HS-5 (cell line): ENCODE measurements around the gene KRTAP10-7.
"Not testable (repeated sequence)": the region's sequence is repeated elsewhere in the genome, so short reads cannot be mapped to it uniquely, and the experiment has no call there.

ENCODE experiments used
- DNase-seq: peaks from one replicate; pipeline ENCODE4 v3.0.0-alpha.2; 2012; ENCODE audit warnings: low read depth

KRTAP10-7 gene

DNA sequence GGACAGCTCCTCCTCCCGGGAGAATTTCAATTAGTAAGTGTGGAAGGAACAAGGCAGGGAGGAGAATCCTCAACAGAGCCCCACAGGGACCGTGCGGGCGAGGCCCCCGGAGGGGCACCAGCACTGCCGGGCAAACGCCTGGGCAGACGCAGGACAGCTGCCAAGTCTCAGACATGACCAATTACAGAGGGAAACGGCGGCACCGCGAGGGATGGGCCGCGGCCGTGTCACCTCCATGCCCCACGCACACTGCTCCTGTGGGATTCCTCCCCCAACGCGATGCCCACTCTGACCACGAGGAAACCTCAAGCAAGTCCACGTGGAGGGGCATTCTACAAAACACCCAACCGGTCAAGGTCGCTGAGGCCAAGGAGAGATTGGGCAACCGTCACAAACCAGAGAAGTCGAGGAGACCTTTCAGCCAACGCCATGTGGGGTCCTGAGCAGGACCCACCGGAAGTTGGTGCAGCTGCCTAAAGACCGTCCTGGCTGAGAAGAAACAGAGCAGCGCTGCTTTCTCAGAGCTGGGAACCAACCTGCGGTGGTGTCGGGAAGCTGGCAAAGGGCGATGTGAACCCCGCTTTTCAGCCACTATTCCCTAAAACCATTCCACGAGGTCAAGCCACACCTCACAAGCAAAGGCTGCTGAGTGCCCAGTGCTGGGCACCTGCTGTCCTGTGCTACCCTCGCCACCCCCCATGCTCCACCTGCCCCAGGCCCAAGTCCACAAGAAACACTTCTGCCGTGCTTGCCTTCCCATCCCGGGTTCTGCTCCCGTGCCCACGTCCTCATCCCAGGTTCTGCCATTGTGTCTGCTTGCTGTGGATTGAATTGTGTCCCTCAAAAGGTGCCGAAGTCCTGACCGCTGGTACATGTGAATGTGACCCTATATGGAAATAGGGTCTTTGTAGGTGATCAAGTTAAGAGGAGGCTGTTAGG, 28.3 kb upstream of the KRTAP10-7 start:
- DNase-seq = no peak

DNA sequence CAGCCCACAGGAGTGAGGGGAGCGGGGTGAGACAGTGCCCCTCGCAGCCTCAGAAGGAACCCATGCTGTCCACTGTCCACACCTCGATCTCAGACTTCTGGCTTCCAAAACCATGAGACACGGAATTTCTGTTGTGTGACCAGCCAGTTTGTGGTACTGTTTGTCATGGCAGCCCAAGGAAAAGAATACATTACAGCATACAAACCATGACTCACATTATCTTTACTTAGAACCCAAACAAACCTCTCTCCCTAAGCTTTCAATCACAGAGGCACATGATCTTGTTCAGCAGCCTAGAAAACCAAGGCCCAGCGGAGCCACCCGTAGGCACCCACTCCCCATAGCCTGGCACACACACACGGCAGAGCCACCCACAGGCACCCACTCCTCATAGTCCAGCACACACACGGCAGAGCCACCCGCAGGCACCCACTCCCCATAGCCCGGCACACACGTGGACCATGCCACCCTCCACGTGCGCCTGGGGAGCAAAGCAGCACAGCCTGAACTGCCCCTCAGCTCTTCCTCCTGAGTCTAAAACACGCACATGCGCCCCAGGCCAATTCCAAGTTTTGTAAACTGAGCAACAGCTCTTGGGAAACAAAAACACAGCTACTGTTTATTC, 27.3 kb upstream of the KRTAP10-7 start:
- no peak for DNase-seq

DNA sequence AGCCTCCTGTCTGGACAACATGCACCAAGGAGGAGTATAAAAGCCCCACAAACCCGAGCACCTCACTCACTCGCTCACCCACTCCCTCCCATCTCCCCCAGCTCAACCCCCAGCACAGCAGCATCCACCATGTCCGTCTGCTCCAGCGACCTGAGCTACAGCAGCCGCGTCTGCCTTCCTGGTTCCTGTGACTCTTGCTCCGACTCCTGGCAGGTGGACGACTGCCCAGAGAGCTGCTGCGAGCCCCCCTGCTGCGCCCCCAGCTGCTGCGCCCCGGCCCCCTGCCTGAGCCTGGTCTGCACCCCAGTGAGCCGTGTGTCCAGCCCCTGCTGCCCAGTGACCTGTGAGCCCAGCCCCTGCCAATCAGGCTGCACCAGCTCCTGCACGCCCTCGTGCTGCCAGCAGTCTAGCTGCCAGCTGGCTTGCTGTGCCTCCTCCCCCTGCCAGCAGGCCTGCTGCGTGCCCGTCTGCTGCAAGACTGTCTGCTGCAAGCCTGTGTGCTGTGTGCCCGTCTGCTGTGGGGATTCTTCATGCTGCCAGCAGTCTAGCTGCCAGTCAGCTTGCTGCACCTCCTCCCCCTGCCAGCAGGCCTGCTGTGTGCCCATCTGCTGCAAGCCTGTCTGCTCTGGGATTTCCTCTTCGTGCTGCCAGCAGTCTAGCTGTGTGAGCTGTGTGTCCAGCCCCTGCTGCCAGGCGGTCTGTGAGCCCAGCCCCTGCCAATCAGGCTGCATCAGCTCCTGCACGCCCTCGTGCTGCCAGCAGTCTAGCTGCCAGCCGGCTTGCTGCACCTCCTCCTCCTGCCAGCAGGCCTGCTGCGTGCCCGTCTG, 26.6 kb upstream of the KRTAP10-7 start, which contains the start of gene KRTAP10-4:
TSS of gene KRTAP10-4 (plus strand) at position 100 of the 827 bp plus-strand sequence. CDS start at position 130, 30 bp downstream.
- DNase-seq = not testable (repeated sequence)

DNA sequence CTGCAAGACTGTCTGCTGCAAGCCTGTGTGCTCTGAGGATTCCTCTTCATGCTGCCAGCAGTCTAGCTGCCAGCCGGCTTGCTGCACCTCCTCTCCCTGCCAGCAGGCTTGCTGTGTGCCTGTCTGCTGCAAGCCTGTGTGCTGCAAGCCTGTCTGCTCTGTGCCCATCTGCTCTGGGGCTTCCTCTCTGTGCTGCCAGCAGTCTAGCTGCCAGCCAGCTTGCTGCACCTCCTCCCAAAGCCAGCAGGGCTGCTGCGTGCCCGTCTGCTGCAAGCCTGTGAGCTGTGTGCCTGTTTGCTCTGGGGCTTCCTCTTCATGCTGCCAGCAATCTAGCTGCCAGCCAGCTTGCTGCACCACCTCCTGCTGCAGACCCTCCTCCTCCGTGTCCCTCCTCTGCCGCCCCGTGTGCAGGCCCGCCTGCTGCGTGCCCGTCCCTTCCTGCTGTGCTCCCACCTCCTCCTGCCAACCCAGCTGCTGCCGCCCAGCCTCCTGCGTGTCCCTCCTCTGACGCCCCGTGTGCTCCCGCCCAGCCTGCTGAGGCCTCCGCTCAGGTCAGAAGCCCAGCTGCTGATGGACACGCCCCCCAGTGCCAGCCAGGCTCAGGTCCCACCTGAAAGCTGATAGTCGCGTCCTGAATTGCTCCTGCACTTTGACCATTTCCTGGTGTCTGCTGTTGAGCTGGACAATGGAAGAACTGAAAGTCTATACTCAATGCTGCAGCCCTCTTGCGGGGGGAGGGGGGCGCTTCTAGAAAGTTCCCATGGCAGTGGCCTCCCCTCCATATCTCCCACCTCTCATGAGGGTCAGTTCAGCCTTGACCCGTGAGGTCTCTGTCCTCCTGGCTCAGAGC, 25.7 kb upstream of the KRTAP10-7 start:
- no peak for DNase-seq

DNA sequence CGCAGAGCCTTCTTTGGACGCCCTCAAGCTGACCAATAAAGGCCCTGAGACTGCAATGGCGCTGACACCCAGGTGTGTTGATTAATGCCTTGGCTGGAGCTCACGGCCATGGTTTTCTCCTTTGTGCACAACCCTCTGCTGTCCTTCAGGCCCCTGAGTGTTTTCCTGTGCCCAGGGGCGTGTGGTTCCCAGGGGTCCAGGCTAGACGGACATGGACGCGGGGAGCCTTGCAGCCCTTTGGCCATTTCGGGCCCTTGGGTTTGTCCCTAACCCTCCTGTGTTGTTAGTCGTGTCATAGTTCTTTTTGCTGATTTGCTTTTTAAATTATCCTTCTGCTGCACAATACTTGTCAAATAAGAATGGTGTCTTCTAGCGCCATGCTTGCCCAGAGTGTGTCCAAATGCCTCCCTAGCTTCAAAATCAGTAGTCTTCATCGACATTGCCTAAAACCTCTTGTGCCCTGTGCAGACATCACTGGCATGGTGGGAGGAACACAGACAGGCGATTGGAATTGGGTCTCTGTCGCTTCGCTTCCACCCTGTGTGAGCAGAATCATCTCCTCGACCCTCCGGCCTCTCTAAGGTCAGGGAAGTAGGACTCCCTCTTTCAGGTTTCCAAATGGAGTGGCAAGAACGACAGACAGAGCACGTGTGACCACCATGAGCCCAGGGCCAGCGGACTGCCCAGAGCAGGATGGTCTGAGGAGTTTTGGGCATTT, 24.9 kb upstream of the KRTAP10-7 start:
- no peak for DNase-seq

DNA sequence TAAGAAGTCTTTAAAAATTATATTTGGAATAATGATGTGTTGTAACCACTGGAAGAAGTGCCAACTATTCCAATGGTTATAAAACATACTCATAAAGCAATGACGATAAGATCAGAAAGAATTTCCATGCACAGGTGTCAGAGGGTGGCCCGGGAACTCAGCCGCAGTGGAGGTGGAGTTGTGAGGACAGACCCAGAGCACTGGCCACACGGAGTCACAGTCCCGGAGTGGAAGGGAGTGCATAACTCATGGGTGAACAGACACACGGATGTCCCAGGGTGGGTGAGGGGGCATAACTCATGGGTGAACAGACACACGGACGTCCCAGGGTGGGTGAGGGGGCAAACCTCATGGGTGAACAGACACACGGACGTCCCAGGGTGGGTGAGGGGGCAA, 24.4 kb upstream of the KRTAP10-7 start:
- DNase-seq = no peak

DNA sequence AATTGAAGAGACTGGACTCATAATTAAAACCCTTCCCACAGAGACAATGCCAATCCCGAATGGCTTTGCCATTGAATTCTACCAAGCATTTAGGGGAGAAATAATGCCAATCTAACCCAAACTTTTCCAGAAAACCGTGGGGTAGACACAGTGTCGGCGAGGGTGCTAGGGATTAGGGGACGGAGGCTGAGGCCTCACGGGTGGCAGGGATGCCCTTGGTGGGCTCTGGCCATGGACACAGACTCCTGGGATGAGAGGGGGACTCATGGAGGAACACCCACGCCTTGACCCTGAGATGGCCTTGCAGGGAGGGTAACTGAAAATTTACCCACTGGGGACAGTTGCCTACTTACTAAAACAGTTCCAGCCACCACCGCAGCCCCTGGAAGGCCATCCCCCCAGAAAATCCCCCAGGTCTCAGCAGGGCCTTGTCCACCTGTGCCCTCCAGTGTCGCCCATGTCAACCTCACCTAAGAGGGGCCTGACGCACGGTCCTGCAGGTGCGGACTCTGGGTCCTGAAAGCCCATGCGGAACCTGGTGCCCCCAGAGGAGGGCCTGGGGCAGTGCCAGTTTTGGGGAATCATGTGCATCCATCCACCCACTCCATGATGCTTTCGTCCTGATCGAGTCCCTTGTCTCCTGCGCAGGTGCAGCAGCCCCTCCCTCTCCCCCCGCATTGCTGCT, 21.9 kb upstream of the KRTAP10-7 start:
- no peak for DNase-seq

DNA sequence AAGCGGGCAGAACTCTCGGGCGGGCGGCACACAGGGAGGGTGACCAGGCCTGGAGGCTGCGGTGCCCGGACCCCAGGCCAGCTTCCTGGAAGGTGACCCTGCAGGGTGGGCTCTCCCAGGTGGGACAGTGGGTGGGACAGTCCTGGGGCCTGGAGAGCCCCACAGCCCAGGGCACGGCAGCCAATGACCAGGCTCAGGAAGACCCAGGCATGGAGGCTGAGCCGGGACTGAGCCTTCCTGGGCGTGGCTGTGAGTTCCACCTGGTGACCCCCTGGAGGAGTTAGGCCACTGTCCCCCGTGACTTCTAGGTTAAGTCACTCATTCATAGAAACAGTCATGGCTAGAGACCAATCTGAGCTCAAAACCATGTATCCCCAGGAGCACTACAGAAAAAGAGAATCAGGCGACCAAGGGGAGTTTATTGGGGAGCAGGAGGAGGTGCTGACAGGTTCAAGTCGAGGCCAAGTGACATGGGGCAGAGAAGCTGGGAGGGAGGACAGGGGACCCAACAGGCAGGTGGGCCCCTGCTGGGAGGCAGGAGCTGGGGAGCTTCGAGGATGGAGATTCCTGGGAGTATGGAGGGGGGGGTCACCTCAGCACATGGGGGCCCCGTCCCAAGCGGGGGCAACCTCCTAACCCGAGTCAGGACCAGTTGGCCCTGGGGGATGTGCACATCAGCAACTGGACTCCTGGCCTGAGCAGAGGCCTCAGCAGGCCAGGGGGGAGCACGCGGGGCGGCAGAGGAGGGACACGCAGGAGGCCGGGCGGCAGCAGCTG, 21.2 kb upstream of the KRTAP10-7 start:
- no peak for DNase-seq

DNA sequence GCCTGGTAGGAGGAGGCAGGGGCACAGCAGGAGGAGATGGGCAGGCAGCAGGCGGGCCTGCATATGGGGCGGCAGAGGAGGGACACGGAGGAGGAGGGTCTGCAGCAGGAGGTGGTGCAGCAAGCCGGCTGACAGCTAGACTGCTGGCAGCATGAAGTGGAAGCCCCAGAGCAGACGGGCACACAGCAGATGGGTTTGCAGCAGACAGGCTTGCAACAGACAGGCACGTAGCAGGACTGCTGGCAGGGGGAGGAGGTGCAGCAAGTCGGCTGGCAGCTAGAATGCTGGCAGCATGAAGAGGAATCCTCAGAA, 20.6 kb upstream of the KRTAP10-7 start:
- no peak for DNase-seq

DNA sequence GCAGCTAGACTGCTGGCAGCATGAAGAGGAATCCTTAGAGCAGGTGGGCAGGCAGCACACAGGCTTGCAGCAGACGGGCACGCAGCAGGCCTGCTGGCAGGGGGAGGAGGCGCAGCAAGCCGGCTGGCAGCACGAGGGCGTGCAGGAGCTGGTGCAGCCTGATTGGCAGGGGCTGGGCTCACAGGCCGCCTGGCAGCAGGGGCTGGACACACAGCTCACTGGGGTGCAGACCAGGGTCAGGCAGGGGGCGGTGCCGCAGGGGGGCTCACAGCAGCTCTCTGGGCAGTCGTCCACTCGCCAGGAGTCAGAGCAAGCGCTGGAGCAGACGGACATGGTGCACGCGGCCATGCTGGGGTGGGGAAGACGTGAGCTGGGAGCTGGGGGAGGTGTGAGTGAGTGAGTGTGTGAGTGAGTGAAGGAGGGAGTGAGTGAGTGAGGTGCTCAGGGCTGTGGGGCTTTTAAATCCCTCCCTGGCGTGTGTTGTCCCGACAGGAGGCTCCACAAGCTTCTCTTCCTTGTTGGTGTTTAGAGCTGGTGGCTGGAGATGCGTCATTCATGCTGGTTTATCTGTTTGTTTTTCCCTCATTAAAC, 20.1 kb upstream of the KRTAP10-7 start, which contains the start of gene KRTAP10-5:
TSS of gene KRTAP10-5 (minus strand) at position 374 of the 591 bp plus-strand sequence. CDS start at position 348, 26 bp downstream.
- DNase-seq = not testable (repeated sequence)

DNA sequence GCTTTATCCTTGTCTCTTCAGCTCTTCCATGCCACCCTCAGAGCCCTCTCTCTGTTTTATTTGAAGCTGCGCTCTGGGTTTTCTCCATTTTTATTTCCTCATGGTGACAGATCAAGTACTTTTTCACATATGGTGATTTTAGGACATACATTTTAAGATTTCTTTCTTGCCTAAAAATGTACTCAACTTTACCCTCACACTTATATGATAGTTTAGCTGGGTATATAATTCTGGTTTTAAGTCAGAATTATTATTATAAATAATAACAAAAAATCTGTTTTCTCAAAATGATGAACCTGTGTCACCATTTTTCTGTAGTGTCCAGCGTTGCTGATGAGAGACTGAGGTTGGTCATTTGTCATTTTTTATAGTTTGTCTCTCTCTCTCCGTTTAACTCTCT, 19.2 kb upstream of the KRTAP10-7 start:
- no peak for DNase-seq

DNA sequence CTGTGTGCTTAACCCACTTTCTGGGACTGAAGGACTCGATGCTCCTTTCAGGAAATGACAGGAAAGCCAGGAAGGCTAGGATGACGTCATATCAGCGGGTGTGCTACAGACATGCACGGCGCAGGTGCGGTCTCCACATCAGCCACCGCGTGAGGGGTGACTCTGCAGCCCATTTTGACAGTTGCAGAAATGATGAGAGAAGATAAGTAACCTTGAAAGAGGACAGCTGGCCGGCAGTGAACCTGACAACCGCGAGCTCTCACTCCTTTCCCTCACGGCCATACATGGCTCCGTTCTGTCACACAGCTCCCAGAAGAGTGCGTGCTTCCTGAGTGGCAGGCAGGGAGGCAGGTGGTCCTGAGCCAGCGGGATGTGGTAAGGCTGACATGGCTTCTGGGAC, 18.3 kb upstream of the KRTAP10-7 start:
- DNase-seq = no peak

DNA sequence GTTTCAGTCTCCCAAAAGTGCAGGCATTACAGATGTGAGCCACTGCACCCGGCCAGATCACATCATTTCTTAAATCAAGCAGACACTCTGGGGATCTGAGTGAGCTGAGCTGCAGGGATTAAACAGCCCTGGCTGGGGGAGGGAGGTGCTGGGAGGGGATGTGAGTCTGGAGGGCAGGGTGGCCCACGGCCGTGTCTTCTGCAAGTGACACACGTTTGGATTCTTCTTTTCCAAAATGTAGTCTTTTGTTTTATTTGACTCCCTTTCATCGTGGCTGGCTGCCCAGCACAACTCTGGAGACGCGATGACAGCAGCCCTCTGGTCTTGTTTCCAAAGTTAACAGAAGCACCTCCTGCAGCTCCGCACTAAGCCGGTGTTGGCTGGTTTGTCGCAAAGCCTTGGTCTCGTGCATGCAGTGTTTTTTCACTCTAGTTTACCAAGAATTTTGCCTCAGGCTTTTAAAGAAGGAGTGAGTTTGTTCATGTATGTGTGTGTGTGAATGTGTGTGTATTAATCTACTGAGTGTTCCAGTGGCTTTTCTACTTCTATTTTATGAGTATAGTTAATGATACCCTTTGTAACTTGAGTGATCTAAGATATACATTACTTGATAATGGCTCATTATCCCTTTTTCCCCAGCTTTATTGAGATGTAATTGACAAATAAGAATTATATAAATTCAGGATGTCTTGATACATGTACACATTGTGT, 17.2 kb upstream of the KRTAP10-7 start:
- no peak for DNase-seq

DNA sequence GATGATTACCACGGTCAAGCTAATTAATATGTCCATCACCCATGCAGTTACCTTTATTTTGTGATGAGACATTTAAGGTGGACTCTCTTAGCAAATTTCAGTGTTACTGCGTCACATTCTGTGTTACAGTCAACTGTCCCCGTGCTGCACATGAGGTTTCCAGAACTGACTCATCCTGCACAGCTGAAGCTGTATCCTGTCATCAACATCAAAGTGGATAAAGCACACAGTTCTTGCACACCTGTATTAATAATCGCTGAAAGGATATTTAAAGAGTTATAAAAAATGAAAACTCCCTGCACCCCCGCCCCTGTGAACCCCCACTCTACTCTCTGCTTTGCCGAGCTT, 16.6 kb upstream of the KRTAP10-7 start:
- DNase-seq = no peak

DNA sequence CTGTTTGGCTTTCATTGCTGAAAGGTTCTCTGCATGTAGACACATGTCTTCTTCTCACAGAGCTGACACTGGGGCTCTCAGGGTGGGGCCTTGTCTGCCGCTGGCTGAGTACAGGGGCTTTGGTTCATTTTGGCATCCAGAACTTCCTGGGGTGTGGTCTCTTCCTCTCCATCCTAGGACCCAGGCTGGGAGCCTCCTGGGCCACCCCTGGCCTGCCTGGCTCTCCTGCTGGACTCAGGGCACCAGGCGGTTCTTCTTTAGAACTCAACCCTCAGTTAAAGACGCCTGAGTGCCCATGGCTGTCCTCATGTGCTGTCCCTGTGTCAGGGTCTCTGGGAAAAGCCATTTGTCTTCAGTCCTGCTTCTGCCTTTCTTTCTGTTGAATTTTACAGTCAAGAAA, 14.5 kb upstream of the KRTAP10-7 start:
- no peak for DNase-seq

DNA sequence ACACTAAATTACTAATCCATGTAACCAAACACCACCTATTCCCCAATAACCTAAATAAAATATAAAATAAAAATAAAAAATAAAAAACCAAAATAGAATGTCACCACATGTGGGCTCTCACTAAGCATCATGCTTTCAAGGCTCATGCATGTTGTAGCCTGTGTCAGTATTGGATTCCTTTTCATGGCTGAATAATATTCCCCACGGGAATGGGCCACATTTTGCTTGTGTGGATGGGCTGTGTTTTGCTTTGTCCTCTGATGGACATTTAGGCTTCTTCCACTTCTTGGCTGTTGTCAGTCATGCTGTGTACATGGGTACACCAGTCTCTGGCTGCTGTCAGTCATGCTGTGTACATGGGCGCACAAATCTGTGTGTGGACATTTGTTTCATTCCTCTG, 11.3 kb upstream of the KRTAP10-7 start:
- no peak for DNase-seq

DNA sequence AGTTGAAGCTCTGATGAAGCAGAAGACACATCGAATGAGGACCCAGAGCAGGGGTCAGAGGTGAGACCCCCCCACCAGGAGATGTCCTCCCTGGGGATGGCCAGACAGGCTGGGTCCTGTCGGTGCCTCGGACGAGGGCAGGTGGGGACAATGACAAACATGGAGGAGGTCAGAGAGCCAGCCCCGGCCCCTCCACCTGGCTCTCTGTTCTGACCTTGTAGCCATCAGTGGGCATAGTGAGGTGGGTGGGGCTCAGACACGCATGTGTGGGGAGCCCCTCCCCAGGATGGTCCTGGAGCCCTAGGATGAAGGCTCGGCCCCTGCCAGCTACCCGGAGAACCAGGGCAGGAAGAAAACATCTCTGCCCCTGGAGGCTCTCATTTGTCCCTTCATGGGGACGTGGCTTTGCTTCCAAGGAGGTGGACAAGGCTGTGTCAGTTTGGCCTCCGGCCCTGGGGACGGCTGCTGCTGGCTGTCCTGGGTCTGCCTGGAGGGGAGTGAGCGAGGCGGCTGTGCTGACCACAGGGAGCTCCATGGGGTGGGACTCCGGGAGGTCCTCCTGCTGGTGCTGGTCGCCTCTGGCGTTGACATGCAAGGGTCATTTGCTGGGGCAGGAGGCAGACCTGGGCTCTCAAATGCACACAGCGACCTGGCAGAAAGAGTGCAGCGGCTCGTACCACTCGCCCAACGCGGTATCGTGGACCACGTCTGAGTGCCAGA, 10.7 kb upstream of the KRTAP10-7 start:
- DNase-seq = no peak

DNA sequence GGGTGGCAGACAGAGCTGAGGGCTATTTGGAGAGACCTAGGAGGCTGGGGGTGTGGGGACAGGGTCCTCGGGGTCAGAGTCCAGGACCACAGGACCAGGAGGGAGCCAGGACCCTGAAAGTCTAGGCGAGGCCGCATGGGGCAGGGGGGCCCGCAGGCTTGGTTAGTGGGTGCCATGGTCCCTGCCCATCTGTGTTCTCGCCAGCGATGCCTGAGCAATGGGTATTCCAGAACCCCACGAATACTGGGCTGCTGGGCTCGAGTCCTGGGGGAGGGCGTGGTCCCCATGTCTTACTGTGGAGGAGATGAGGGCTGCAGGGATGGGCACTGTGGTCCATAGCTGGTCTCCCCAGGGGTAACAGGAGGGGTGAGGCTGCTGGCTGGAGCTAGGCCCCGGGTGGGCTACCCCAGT, 10.1 kb upstream of the KRTAP10-7 start:
- DNase-seq = no peak
